ENCODE results near the gene FAM171A2.
A peak's percentile ranks its signal among the peaks of the same experiment; 100 is the strongest.
"Not testable (repeated sequence)": the region's sequence is repeated elsewhere in the genome, so short reads cannot be mapped to it uniquely, and the experiment has no call there.

The FAM171A2 gene

GRCh38 chr17:44383861-44384260 lies 20.2 kb upstream of the FAM171A2 start:
- DNase-seq (ENCODE audit: low read depth, low spot score): no peak

GRCh38 chr17:44383363-44383762 lies 19.7 kb upstream of the FAM171A2 start:
- no peak for DNase-seq (ENCODE audit: low read depth, low spot score)

- DNase-seq (ENCODE audit: low read depth, low spot score): no peak
Observed at GRCh38 chr17:44382917-44383316, 19.3 kb upstream of the FAM171A2 start.

GRCh38 chr17:44381810-44382305 lies 18.2 kb upstream of the FAM171A2 start:
- DNase-seq (ENCODE audit: low read depth, low spot score): no peak

GRCh38 chr17:44380767-44381166 lies 17.1 kb upstream of the FAM171A2 start:
- DNase-seq (ENCODE audit: low read depth, low spot score): no peak

GRCh38 chr17:44379887-44380286 lies 16.2 kb upstream of the FAM171A2 start:
- no peak for DNase-seq (ENCODE audit: low read depth, low spot score)

GRCh38 chr17:44378171-44378705 lies 14.6 kb upstream of the FAM171A2 start:
- DNase-seq (ENCODE audit: low read depth, low spot score): no peak

GRCh38 chr17:44376779-44377178 lies 13.1 kb upstream of the FAM171A2 start:
- no peak for DNase-seq (ENCODE audit: low read depth, low spot score)

GRCh38 chr17:44376124-44376523 lies 12.5 kb upstream of the FAM171A2 start:
- peak; percentile 31 for DNase-seq (ENCODE audit: low read depth, low spot score)

- no peak for DNase-seq (ENCODE audit: low read depth, low spot score)
Observed at GRCh38 chr17:44375196-44376017, 11.8 kb upstream of the FAM171A2 start.

GRCh38 chr17:44374306-44375195 lies 10.9 kb upstream of the FAM171A2 start:
- DNase-seq (ENCODE audit: low read depth, low spot score): no peak

GRCh38 chr17:44372036-44372435 lies 8.4 kb upstream of the FAM171A2 start:
- no peak for DNase-seq (ENCODE audit: low read depth, low spot score)

GRCh38 chr17:44369414-44370023 lies 5.9 kb upstream of the FAM171A2 start:
- DNase-seq (ENCODE audit: low read depth, low spot score): not testable (repeated sequence)

- DNase-seq (ENCODE audit: low read depth, low spot score): not testable (repeated sequence)
Observed at GRCh38 chr17:44368391-44369243, 5.0 kb upstream of the FAM171A2 start.

- no peak for DNase-seq (ENCODE audit: low read depth, low spot score)
Observed at GRCh38 chr17:44367231-44367979, 3.8 kb upstream of the FAM171A2 start.

- not testable (repeated sequence) for DNase-seq (ENCODE audit: low read depth, low spot score)
Observed at GRCh38 chr17:44365051-44365450, 1.4 kb upstream of the FAM171A2 start.

GRCh38 chr17:44362949-44363612 lies 572 bp downstream of the FAM171A2 start:
- peak; percentile 41 for DNase-seq (ENCODE audit: low read depth, low spot score)

GRCh38 chr17:44362459-44362948 lies 1.1 kb downstream of the FAM171A2 start:
- no peak for DNase-seq (ENCODE audit: low read depth, low spot score)

Measured in astrocyte of the hippocampus (primary cell).